ENCODE measurements around the gene IPP. TPM values are rescaled to one million over a fixed set of nuclear protein-coding genes. Genes with fewer than 3 reads are reported as not detected.

Gene IPP
- total RNA-seq, 4 donors from 2014 or later, result 7.0 to 11.8 (median 11.3) TPM

GRCh38 chr1:45687014-45687753 is 63.3 kb downstream of the IPP start:
- DNase-seq (ENCODE audit: low spot score in 2 of 2), result peak; percentile 98 to 99
- Histone ChIP-seq H3K4me3 (peak overlapping the region; percentile 91), H3K9me3 (no peaks in the 10 kb centered on the region), H3K4me1 (peaks cover 48% of the 10 kb centered on the region), H3K27ac (peak overlapping the region; percentile 98), H3K36me3 (peaks cover 3% of the 10 kb centered on the region), H3K27me3 (no peaks in the 10 kb centered on the region)
- TF ChIP-seq, protein P1, sequence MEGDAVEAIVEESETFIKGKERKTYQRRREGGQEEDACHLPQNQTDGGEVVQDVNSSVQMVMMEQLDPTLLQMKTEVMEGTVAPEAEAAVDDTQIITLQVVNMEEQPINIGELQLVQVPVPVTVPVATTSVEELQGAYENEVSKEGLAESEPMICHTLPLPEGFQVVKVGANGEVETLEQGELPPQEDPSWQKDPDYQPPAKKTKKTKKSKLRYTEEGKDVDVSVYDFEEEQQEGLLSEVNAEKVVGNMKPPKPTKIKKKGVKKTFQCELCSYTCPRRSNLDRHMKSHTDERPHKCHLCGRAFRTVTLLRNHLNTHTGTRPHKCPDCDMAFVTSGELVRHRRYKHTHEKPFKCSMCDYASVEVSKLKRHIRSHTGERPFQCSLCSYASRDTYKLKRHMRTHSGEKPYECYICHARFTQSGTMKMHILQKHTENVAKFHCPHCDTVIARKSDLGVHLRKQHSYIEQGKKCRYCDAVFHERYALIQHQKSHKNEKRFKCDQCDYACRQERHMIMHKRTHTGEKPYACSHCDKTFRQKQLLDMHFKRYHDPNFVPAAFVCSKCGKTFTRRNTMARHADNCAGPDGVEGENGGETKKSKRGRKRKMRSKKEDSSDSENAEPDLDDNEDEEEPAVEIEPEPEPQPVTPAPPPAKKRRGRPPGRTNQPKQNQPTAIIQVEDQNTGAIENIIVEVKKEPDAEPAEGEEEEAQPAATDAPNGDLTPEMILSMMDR (IDR thresholded peaks at IDR 0.05), result no peak
- peak; percentile 88 to 98 for TF ChIP-seq POLR2A (IDR thresholded peaks at IDR 0.05)
- no peak for TF ChIP-seq EP300 (IDR thresholded peaks at IDR 0.05)
- peak; percentile 80 to 95 (median 94) for TF ChIP-seq POLR2AphosphoS5 (IDR thresholded peaks at IDR 0.05)
- 1% methylated on average over 16 of the region's 44 CpGs for WGBS

GRCh38 chr1:45686288-45687013 is 64.0 kb downstream of the IPP start, which contains the start of gene GPBP1L1:
Gene GPBP1L1, minus strand, starts transcription at chr1:45686533. Its CDS starts 27,446 bp downstream, at chr1:45659087.
- Histone ChIP-seq H3K27me3 (no peaks in the 10 kb centered on the region), H3K9me3 (no peaks in the 10 kb centered on the region), H3K4me1 (peaks cover 54% of the 10 kb centered on the region), H3K27ac (peak within 1 kb of the TSS; percentile 98), H3K4me3 (peak within 1 kb of the TSS; percentile 91), H3K36me3 (no peaks in the 10 kb centered on the region)
- peak in 2 of 3 donors; percentile 46 to 80 for TF ChIP-seq POLR2AphosphoS5 (IDR thresholded peaks at IDR 0.05)
- TF ChIP-seq EP300 (IDR thresholded peaks at IDR 0.05), result no peak
- TF ChIP-seq, protein P1 (IDR thresholded peaks at IDR 0.05), result no peak
- TF ChIP-seq POLR2A (IDR thresholded peaks at IDR 0.05), result peak in 1 of 2 donors; percentile 52
- DNase-seq (ENCODE audit: low spot score in 2 of 2), result peak; percentile 99
- under 1% methylated on average over 41 of the region's 52 CpGs for WGBS

- H3K27ac ChIP-seq, result peak overlapping the region; percentile 98
- WGBS, result under 1% methylated on average over 27 of the region's 27 CpGs
- H3K9me3 ChIP-seq, result no peaks in the 10 kb centered on the region
- H3K4me3 ChIP-seq, result peak overlapping the region; percentile 91
- TF ChIP-seq EP300 (IDR thresholded peaks at IDR 0.05) (no peak), POLR2A (IDR thresholded peaks at IDR 0.05) (no peak)
- TF ChIP-seq, protein P1 (IDR thresholded peaks at IDR 0.05), result no peak
- H3K4me1 ChIP-seq, result peaks cover 59% of the 10 kb centered on the region
- DNase-seq (ENCODE audit: low spot score in 2 of 2), result peak; percentile 85
- no peaks in the 10 kb centered on the region for H3K27me3 ChIP-seq
- no peaks in the 10 kb centered on the region for H3K36me3 ChIP-seq
These were observed 64.5 kb downstream of the IPP start for GRCh38 chr1:45686015-45686287.

- H3K36me3 ChIP-seq, result no peaks in the 10 kb centered on the region
- H3K4me3 ChIP-seq, result peak overlapping the region; percentile 91
- no peaks in the 10 kb centered on the region for H3K9me3 ChIP-seq
- DNase-seq (ENCODE audit: low spot score in 2 of 2), result no peak
- H3K4me1 ChIP-seq, result peaks cover 64% of the 10 kb centered on the region
- no peaks in the 10 kb centered on the region for H3K27me3 ChIP-seq
- peak overlapping the region; percentile 98 for H3K27ac ChIP-seq
- WGBS, result under 1% methylated on average over 13 of the region's 13 CpGs
- TF ChIP-seq POLR2AphosphoS5 (IDR thresholded peaks at IDR 0.05) (no peak), EP300 (IDR thresholded peaks at IDR 0.05) (no peak), POLR2A (IDR thresholded peaks at IDR 0.05) (no peak)
These were observed 65.0 kb downstream of the IPP start for GRCh38 chr1:45685308-45686014.

DNA sequence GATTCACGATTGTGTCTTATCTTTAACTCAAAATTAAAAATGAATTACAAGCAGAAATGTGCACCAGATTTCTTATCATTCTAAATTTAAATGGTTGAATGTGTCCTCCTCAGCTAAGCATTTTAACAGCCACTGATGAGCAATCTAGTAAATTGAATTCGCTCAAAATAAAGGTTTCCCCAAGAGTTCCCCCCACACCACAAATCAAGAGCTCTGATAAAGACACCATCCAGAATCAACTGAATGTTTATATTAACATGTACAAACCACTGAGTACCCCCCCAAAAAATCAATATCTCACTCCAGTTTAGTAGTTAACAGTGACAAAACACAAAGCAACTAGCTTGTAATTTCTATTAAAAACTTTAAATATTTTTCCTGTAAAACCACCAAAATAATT is 66.1 kb downstream of the IPP start:
- H3K9me3 ChIP-seq, result no peaks in the 10 kb centered on the region
- H3K27ac ChIP-seq, result no peak overlapping the region
- peaks cover 71% of the 10 kb centered on the region for H3K4me1 ChIP-seq
- DNase-seq (ENCODE audit: low spot score in 2 of 2), result no peak
- WGBS, result 21% methylated on average over 2 of the region's 2 CpGs
- H3K4me3 ChIP-seq, result peak overlapping the region; percentile 91
- H3K36me3 ChIP-seq, result no peaks in the 10 kb centered on the region
- no peak for TF ChIP-seq EP300 (IDR thresholded peaks at IDR 0.05)
- no peak for TF ChIP-seq POLR2AphosphoS5 (IDR thresholded peaks at IDR 0.05)
- TF ChIP-seq, protein P1 (IDR thresholded peaks at IDR 0.05), result no peak
- no peak for TF ChIP-seq POLR2A (IDR thresholded peaks at IDR 0.05)
- no peaks in the 10 kb centered on the region for H3K27me3 ChIP-seq

Data from suprapubic skin (tissue), 4 donors.